Measurements from ENCODE around the gene GALNT10. TPM values are rescaled to one million over a fixed set of nuclear protein-coding genes. Genes with fewer than 3 reads are reported as not detected.

The GALNT10 gene
- total and polyA plus RNA-seq, 2 donors from 2014 or later = 13.0 to 44.3 TPM

GRCh38 chr5:154406231-154406630 is 215.7 kb downstream of the GALNT10 start:
- Histone ChIP-seq H3K27ac (ENCODE audit: low read depth in 2 of 2, low read length in 2 of 2) (no peak overlapping the region), H3K9me3 (ENCODE audit: control insufficient read depth in 2 of 3, insufficient read depth in 1 of 3, low read length in 3 of 3) (no peaks in the 10 kb centered on the region), H3K4me1 (ENCODE audit: control insufficient read depth in 2 of 3, insufficient read depth in 2 of 3, low read depth in 1 of 3, low read length in 3 of 3) (no peaks in the 10 kb centered on the region), H3K9ac (ENCODE audit: low read length in 3 of 3) (no peak overlapping the region), H3K27me3 (ENCODE audit: control insufficient read depth, insufficient read depth, low read length) (no peaks in the 10 kb centered on the region), H3K4me3 (ENCODE audit: low read length in 3 of 3) (no peak overlapping the region), H3K36me3 (ENCODE audit: control insufficient read depth in 2 of 3, insufficient read depth in 3 of 3, low read length in 3 of 3) (no peaks in the 10 kb centered on the region)
- intact Hi-C loops (cut with DNase I) = loop anchor here (5.0 to 10.0 kb wide), 2 partner anchors 221 to 334 kb away; no protein-coding TSS in a partner anchor
- DNase-seq (no peak), FAIRE-seq (no peak)
- TF ChIP-seq, protein P1, sequence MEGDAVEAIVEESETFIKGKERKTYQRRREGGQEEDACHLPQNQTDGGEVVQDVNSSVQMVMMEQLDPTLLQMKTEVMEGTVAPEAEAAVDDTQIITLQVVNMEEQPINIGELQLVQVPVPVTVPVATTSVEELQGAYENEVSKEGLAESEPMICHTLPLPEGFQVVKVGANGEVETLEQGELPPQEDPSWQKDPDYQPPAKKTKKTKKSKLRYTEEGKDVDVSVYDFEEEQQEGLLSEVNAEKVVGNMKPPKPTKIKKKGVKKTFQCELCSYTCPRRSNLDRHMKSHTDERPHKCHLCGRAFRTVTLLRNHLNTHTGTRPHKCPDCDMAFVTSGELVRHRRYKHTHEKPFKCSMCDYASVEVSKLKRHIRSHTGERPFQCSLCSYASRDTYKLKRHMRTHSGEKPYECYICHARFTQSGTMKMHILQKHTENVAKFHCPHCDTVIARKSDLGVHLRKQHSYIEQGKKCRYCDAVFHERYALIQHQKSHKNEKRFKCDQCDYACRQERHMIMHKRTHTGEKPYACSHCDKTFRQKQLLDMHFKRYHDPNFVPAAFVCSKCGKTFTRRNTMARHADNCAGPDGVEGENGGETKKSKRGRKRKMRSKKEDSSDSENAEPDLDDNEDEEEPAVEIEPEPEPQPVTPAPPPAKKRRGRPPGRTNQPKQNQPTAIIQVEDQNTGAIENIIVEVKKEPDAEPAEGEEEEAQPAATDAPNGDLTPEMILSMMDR (IDR thresholded peaks at IDR 0.05; ENCODE audit: borderline replicate concordance, extremely low read depth, insufficient read depth) = no peak

GRCh38 chr5:154406826-154407225 is 216.3 kb downstream of the GALNT10 start:
- Histone ChIP-seq H3K36me3 (ENCODE audit: control insufficient read depth in 2 of 3, insufficient read depth in 3 of 3, low read length in 3 of 3) (peaks cover 0 to 3% (median 0%) of the 10 kb centered on the region in 3 donors), H3K9me3 (ENCODE audit: control insufficient read depth in 2 of 3, insufficient read depth in 1 of 3, low read length in 3 of 3) (no peaks in the 10 kb centered on the region), H3K4me1 (ENCODE audit: control insufficient read depth in 2 of 3, insufficient read depth in 2 of 3, low read depth in 1 of 3, low read length in 3 of 3) (no peaks in the 10 kb centered on the region), H3K27ac (ENCODE audit: low read depth in 2 of 2, low read length in 2 of 2) (no peak overlapping the region), H3K9ac (ENCODE audit: low read length in 3 of 3) (no peak overlapping the region), H3K4me3 (ENCODE audit: low read length in 3 of 3) (no peak overlapping the region), H3K27me3 (ENCODE audit: control insufficient read depth, insufficient read depth, low read length) (no peaks in the 10 kb centered on the region)
- no peak for FAIRE-seq
- TF ChIP-seq, protein P1 (IDR thresholded peaks at IDR 0.05; ENCODE audit: borderline replicate concordance, extremely low read depth, insufficient read depth) = no peak
- intact Hi-C loops (cut with DNase I) = loop anchor here (5.0 to 10.0 kb wide), 2 partner anchors 222 to 335 kb away; no protein-coding TSS in a partner anchor
- DNase-seq = no peak

GRCh38 chr5:154408811-154409210 is 218.3 kb downstream of the GALNT10 start:
- Histone ChIP-seq H3K27me3 (ENCODE audit: control insufficient read depth, insufficient read depth, low read length) (no peaks in the 10 kb centered on the region), H3K36me3 (ENCODE audit: control insufficient read depth in 2 of 3, insufficient read depth in 3 of 3, low read length in 3 of 3) (peaks cover 0 to 6% (median 0%) of the 10 kb centered on the region in 3 donors), H3K9me3 (ENCODE audit: control insufficient read depth in 2 of 3, insufficient read depth in 1 of 3, low read length in 3 of 3) (no peaks in the 10 kb centered on the region), H3K4me1 (ENCODE audit: control insufficient read depth in 2 of 3, insufficient read depth in 2 of 3, low read depth in 1 of 3, low read length in 3 of 3) (no peaks in the 10 kb centered on the region), H3K9ac (ENCODE audit: low read length in 3 of 3) (no peak overlapping the region), H3K4me3 (ENCODE audit: low read length in 3 of 3) (no peak overlapping the region), H3K27ac (ENCODE audit: low read depth in 2 of 2, low read length in 2 of 2) (no peak overlapping the region)
- peak in 1 of 5 donors; percentile 18 for DNase-seq
- intact Hi-C loops (cut with DNase I) = loop anchor here (5.0 to 10.0 kb wide), 2 partner anchors 224 to 337 kb away; no protein-coding TSS in a partner anchor
- no peak for FAIRE-seq
- TF ChIP-seq, protein P1 (IDR thresholded peaks at IDR 0.05; ENCODE audit: borderline replicate concordance, extremely low read depth, insufficient read depth) = no peak
